K562 (cell line): ENCODE data around the gene SMIM13. TPM values are rescaled to one million over a fixed set of nuclear protein-coding genes. Genes with fewer than 3 reads are reported as not detected.

ENCODE experiments used
- ATAC-seq: fragments of 200-7000 bp; cut with Tn5 transposase; 3 replicates; pipeline ENCODE4 v1.9.1; 2020; ENCODE audit warnings: moderate library complexity
- BruUV-seq: library from RNA; stranded (reverse); fragments of 400-500 nt; replicated peaks from 2 replicates; lab custom pipeline; 2021; lab: Mats Ljungman, UMichigan
- CTCF ChIA-PET: fragments of 300-600 bp; formaldehyde crosslinking; extraction: SDS; loops from one replicate; lab custom pipeline; 2021; ENCODE audit warnings: low intra/inter-chr PET ratio; lab: Yijun Ruan, JAX
- POLR2A ChIA-PET: fragments of 300-600, 350-650 bp; sonication (Branson Sonifier 250); formaldehyde crosslinking; extraction: SDS; loops from one replicate; lab custom pipeline; 2021; ENCODE audit warnings: antibody characterized with exemption, inconsistent platforms; lab: Yijun Ruan, JAX
- DNase-seq, 4 experiments: peaks; one replicate each; pipeline versions ENCODE4 v3.0.0 to v3.0.0-alpha.2; 2011 to 2018; ENCODE audit warnings: low spot score in 3 of 4, mixed read lengths in 3 of 4; ENCODE audit errors: extremely low read depth in 1 of 4
- FAIRE-seq: peaks from 2 replicates; lab custom pipeline; 2011; peaks lifted over from hg19 to GRCh38; lab: Jason Lieb, UNC
- H2AFZ ChIP-seq: 2 replicates; pipeline ENCODE4 v1.6.0; 2011; ENCODE audit warnings: low read depth, low read length, control low read depth, inconsistent platforms
- H3K27ac ChIP-seq: fragments of 200-600 bp; 3 replicates; pipeline ENCODE4 v1.8.0; 2011; ENCODE audit warnings: low read depth, mild to moderate bottlenecking, control low read depth, inconsistent platforms, low read length, moderate library complexity, mixed read lengths; ENCODE audit errors: extremely low read depth
- H3K27me3 ChIP-seq, 2 experiments: fragments of 300-600 bp in 1 of 2; 2 replicates in 1 of 2; 3 replicates in 1 of 2; pipeline versions ENCODE4 v1.6.0 to v1.8.0; 2011; ENCODE audit warnings: inconsistent platforms in 2 of 2, low read length in 2 of 2, mild to moderate bottlenecking in 1 of 2, mixed read lengths in 1 of 2, moderate library complexity in 1 of 2; ENCODE audit not compliant: control insufficient read depth in 2 of 2, insufficient read depth in 2 of 2
- H3K36me3 ChIP-seq: fragments of 300-600 bp; 3 replicates; pipeline ENCODE4 v1.8.0; 2011; ENCODE audit warnings: mild to moderate bottlenecking, low read length, inconsistent platforms; ENCODE audit not compliant: control insufficient read depth, insufficient read depth
- H3K4me1 ChIP-seq, 2 experiments: fragments of 200-600 bp in 1 of 2; replicated peaks in 1 of 2; 2 replicates in 1 of 2; 3 replicates in 1 of 2; pipeline versions ENCODE4 v1.5.1 to v1.8.0; 2011; ENCODE audit warnings: inconsistent platforms in 2 of 2, low read length in 2 of 2, mild to moderate bottlenecking in 1 of 2, mixed read lengths in 1 of 2, moderate library complexity in 1 of 2; ENCODE audit not compliant: control insufficient read depth in 2 of 2, insufficient read depth in 2 of 2
- H3K4me2 ChIP-seq: 2 replicates; pipeline ENCODE4 v1.6.1; 2011; ENCODE audit warnings: low read length, control low read depth, inconsistent platforms, mixed read lengths; ENCODE audit not compliant: insufficient read depth
- H3K4me3 ChIP-seq: fragments of 200-600 bp; sonication (generic), shearing (Covaris generic); 2 replicates; pipeline ENCODE4 v1.5.1; 2016; ENCODE audit warnings: control low read depth, inconsistent platforms
- H3K79me2 ChIP-seq: fragments of 200-600 bp; 3 replicates; pipeline ENCODE4 v1.8.0; 2011; ENCODE audit warnings: low read length, inconsistent platforms; ENCODE audit not compliant: control insufficient read depth, insufficient read depth
- H3K9ac ChIP-seq, 2 experiments: 2 replicates each; pipeline versions ENCODE4 v1.6.0 to v1.6.1; 2011; ENCODE audit warnings: low read depth in 2 of 2, low read length in 2 of 2, control low read depth in 1 of 2, inconsistent platforms in 1 of 2, mild to moderate bottlenecking in 1 of 2, mixed read lengths in 1 of 2; ENCODE audit not compliant: insufficient read depth in 1 of 2
- H3K9me1 ChIP-seq: one replicate; pipeline ENCODE4 v1.6.0; 2011; ENCODE audit warnings: inconsistent platforms, mild to moderate bottlenecking, low read length, moderate library complexity; ENCODE audit not compliant: control insufficient read depth, insufficient read depth
- H3K9me3 ChIP-seq: replicated peaks from 2 replicates; pipeline ENCODE4 v1.5.1; 2011; ENCODE audit warnings: low read depth, low read length, inconsistent platforms; ENCODE audit not compliant: control insufficient read depth, insufficient read depth
- H4K20me1 ChIP-seq: replicated peaks from 2 replicates; pipeline ENCODE4 v1.6.1; 2011; ENCODE audit warnings: low read length, inconsistent platforms, mixed read lengths; ENCODE audit not compliant: control insufficient read depth, insufficient read depth
- CTBP1 ChIP-seq: fragments of 450-650 bp; IDR thresholded peaks from 2 replicates; pipeline ENCODE4 v1.6.1; 2016; ENCODE audit warnings: borderline replicate concordance
- WGBS: fragments of 100-300 bp; shearing (Covaris generic); methylation state at CpG from one replicate; pipeline ENCODE4 v1.1.6; 2016; ENCODE audit warnings: low coverage, mixed read lengths; ENCODE audit not compliant: insufficient coverage; ENCODE audit errors: missing lambda C conversion rate; 5-methylcytosine and 5-hydroxymethylcytosine counted together
- in situ Hi-C: fragments of 300-500 bp; cut with MboI; formaldehyde crosslinking; loops from 4 replicates; pipeline ENCODE4 v1.15.0; 2018; ENCODE audit warnings: inconsistent platforms, mixed read lengths
- intact Hi-C: fragments of 100-400 bp; cut with micrococcal nuclease; formaldehyde crosslinking; loops from 2 replicates; pipeline ENCODE4 v1.14.2; 2022
- polyA plus RNA-seq, 8 experiments: library from polyadenylated mRNA; depleted of rRNA in 4 of 8; stranded (reverse) in 5 of 8; unstranded in 3 of 8; fragments of >200 nt; fragmentation: Nextera tagmentation in 2 of 8; fragmentation: Illumina TruSeq in 1 of 8; extraction: Ambion mirVana in 2 of 8; extraction: Trizol in 1 of 8; gene quantifications; 2 replicates each; pipeline versions ENCODE4 v1.2.1 to v1.2.3, GENCODE V29; 2011 to 2014; ENCODE audit warnings: inconsistent platforms in 1 of 8, missing spikeins in 1 of 8
- total RNA-seq, 7 experiments: library from RNA; depleted of rRNA in 6 of 7; stranded (reverse); fragments of >200 nt in 6 of 7; fragmentation: Illumina TruSeq in 2 of 7; extraction: Trizol in 2 of 7; gene quantifications; 2 replicates each; pipeline versions ENCODE4 v1.2.1 to v1.2.3, GENCODE V29; 2011 to 2021; ENCODE audit warnings: low replicate concordance in 1 of 7
- TF ChIP-seq, protein P1 (sequence below): IDR thresholded peaks from 2 replicates; pipeline ENCODE4 v1.6.1; 2011; ENCODE audit warnings: borderline replicate concordance, low read depth, mild to moderate bottlenecking, moderate library complexity, low read length; ENCODE audit not compliant: insufficient read depth, poor library complexity, severe bottlenecking
- TF ChIP-seq, protein P2 (sequence below): fragments of 450-650 bp; IDR thresholded peaks from 2 replicates; pipeline ENCODE4 v1.6.1; 2018; ENCODE audit not compliant: partially characterized antibody
- TF ChIP-seq, protein P3 (sequence below), 2 experiments: fragments of 450-650 bp; formaldehyde crosslinking in 1 of 2; IDR thresholded peaks; 2 replicates each; pipeline versions ENCODE4 v1.4.0 to v1.6.1; 2014 to 2020; ENCODE audit warnings: mild to moderate bottlenecking in 2 of 2, borderline replicate concordance in 1 of 2, low read depth in 1 of 2

SMIM13 gene
- total and polyA plus RNA-seq, 9 of the 15 experiments (the other 6 are each of a cell fraction or from before 2014, with no cell fraction given): 5.5 to 24.8 (median 11.7) TPM

DNA sequence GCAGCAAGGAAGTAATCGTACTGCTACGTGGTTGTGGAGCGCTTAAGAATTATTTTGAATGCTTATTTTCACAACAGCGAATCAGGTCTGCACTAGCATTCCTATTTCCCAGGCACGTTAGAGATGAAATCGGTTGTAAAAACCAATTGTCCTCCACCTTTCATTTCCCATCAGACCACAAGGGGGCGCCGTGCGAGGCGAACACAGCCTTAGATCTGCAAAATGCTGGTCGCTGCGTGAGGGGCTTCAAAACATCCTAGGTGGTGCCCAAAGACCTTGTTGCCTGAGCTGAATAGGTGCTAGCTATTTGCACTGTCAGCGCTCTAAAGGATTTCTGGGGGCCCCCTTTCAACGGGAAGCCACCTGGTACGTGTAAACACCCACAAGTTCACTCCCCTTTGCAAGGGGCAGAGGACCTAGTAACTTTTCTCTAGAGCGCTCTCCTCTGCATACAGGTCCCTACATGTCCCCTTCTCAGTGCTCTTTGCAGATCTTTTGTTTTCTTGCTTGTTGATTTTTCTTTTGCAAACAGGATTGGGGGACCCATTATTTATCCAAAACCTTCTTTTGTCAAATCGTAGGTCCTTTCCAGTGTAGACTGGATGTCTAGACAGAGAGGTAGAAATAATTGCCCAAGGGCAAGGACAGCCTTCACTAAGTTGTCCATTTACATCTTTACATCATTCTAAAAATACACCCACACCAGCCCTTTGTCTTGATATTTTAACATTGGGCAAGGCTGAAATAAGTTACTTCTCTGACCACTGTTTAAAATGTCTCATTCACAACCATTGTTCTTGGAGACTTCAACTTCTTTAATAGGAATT, 79.1 kb downstream of the SMIM13 start:
- FAIRE-seq: peak; percentile 85
- DNase-seq: peak; percentile 59 to 76 (median 62)
- Histone ChIP-seq H2AFZ (no peak overlapping the region; the same call in 1 of the 2 replicates), H3K4me1 (peaks cover 0 to 4% of the 10 kb centered on the region in 2 experiments; a peak in 2 of 5 replicates), H4K20me1 (no peaks in the 10 kb centered on the region), H3K9me3 (no peaks in the 10 kb centered on the region), H3K4me2 (no peak overlapping the region; the same call in 1 of the 2 replicates), H3K36me3 (no peaks in the 10 kb centered on the region), H3K9ac (no peak overlapping the region), H3K9me1 (peaks cover 5% of the 10 kb centered on the region), H3K27ac (no peak overlapping the region), H3K4me3 (no peak overlapping the region), H3K79me2 (no peaks in the 10 kb centered on the region), H3K27me3 (peaks cover 11 to 19% of the 10 kb centered on the region in 2 experiments)
- no TSS peak for BruUV-seq
- WGBS: 3% methylated on average over 17 of the region's 17 CpGs
- intact Hi-C loops (loop anchor here (1.0 kb wide), 2 partner anchors 324 to 403 kb away; no protein-coding TSS in a partner anchor), in situ Hi-C loops (loop anchor here (5.0 kb wide), 1 partner anchor 325 kb away; no protein-coding TSS in a partner anchor)
- ChIA-PET POLR2A (no interaction called here), CTCF (interaction anchor here (0.7 to 2.6 kb wide), 3 partner anchors 29 to 323 kb away, joined by 3 to 25 read pairs (median 5); no protein-coding TSS in a partner anchor)
- ATAC-seq: peak; percentile 92
- TF ChIP-seq CTBP1: 0 out of 2 replicates have a peak, but pooled peaks have one; percentile 20
- TF ChIP-seq, protein P1, sequence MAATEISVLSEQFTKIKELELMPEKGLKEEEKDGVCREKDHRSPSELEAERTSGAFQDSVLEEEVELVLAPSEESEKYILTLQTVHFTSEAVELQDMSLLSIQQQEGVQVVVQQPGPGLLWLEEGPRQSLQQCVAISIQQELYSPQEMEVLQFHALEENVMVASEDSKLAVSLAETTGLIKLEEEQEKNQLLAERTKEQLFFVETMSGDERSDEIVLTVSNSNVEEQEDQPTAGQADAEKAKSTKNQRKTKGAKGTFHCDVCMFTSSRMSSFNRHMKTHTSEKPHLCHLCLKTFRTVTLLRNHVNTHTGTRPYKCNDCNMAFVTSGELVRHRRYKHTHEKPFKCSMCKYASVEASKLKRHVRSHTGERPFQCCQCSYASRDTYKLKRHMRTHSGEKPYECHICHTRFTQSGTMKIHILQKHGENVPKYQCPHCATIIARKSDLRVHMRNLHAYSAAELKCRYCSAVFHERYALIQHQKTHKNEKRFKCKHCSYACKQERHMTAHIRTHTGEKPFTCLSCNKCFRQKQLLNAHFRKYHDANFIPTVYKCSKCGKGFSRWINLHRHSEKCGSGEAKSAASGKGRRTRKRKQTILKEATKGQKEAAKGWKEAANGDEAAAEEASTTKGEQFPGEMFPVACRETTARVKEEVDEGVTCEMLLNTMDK: peak; percentile 52
- TF ChIP-seq, protein P2, sequence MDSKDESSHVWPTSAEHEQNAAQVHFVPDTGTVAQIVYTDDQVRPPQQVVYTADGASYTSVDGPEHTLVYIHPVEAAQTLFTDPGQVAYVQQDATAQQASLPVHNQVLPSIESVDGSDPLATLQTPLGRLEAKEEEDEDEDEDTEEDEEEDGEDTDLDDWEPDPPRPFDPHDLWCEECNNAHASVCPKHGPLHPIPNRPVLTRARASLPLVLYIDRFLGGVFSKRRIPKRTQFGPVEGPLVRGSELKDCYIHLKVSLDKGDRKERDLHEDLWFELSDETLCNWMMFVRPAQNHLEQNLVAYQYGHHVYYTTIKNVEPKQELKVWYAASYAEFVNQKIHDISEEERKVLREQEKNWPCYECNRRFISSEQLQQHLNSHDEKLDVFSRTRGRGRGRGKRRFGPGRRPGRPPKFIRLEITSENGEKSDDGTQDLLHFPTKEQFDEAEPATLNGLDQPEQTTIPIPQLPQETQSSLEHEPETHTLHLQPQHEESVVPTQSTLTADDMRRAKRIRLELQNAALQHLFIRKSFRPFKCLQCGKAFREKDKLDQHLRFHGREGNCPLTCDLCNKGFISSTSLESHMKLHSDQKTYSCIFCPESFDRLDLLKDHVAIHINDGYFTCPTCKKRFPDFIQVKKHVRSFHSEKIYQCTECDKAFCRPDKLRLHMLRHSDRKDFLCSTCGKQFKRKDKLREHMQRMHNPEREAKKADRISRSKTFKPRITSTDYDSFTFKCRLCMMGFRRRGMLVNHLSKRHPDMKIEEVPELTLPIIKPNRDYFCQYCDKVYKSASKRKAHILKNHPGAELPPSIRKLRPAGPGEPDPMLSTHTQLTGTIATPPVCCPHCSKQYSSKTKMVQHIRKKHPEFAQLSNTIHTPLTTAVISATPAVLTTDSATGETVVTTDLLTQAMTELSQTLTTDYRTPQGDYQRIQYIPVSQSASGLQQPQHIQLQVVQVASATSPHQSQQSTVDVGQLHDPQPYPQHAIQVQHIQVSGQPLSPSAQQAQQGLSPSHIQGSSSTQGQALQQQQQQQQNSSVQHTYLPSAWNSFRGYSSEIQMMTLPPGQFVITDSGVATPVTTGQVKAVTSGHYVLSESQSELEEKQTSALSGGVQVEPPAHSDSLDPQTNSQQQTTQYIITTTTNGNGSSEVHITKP: no peak
- TF ChIP-seq, protein P3, sequence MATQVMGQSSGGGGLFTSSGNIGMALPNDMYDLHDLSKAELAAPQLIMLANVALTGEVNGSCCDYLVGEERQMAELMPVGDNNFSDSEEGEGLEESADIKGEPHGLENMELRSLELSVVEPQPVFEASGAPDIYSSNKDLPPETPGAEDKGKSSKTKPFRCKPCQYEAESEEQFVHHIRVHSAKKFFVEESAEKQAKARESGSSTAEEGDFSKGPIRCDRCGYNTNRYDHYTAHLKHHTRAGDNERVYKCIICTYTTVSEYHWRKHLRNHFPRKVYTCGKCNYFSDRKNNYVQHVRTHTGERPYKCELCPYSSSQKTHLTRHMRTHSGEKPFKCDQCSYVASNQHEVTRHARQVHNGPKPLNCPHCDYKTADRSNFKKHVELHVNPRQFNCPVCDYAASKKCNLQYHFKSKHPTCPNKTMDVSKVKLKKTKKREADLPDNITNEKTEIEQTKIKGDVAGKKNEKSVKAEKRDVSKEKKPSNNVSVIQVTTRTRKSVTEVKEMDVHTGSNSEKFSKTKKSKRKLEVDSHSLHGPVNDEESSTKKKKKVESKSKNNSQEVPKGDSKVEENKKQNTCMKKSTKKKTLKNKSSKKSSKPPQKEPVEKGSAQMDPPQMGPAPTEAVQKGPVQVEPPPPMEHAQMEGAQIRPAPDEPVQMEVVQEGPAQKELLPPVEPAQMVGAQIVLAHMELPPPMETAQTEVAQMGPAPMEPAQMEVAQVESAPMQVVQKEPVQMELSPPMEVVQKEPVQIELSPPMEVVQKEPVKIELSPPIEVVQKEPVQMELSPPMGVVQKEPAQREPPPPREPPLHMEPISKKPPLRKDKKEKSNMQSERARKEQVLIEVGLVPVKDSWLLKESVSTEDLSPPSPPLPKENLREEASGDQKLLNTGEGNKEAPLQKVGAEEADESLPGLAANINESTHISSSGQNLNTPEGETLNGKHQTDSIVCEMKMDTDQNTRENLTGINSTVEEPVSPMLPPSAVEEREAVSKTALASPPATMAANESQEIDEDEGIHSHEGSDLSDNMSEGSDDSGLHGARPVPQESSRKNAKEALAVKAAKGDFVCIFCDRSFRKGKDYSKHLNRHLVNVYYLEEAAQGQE (IDR thresholded peaks at IDR 0.05; ENCODE audit: borderline replicate concordance): peak; percentile 70; the same call in 1 of the 2 replicates
- TF ChIP-seq, protein P3 (CRISPR knock-in tag; IDR thresholded peaks at IDR 0.05; ENCODE audit: low read depth): no peak
